ENCODE measurements around the gene MRS2.

DNA sequence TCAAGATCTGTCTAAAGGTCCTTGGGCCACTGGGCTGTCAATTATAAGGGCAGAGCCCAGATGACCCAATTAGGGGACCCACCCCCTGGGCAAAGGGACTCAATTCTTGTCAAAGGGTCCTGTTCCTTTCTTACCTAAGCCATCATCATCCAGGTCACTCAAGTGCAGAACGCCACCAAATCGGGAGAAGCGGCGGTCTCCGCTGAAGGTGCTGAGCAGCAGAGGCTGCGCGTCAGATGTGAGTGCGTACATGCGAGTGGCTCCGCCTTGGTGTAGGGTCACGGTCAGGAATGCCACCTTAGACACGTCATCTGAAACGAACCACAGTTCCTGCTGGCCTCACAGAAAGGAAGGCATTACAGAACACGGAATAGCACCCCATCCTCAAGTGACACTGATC lies 34.2 kb downstream of the MRS2 start:
- TF ChIP-seq, protein P1, sequence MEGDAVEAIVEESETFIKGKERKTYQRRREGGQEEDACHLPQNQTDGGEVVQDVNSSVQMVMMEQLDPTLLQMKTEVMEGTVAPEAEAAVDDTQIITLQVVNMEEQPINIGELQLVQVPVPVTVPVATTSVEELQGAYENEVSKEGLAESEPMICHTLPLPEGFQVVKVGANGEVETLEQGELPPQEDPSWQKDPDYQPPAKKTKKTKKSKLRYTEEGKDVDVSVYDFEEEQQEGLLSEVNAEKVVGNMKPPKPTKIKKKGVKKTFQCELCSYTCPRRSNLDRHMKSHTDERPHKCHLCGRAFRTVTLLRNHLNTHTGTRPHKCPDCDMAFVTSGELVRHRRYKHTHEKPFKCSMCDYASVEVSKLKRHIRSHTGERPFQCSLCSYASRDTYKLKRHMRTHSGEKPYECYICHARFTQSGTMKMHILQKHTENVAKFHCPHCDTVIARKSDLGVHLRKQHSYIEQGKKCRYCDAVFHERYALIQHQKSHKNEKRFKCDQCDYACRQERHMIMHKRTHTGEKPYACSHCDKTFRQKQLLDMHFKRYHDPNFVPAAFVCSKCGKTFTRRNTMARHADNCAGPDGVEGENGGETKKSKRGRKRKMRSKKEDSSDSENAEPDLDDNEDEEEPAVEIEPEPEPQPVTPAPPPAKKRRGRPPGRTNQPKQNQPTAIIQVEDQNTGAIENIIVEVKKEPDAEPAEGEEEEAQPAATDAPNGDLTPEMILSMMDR (IDR thresholded peaks at IDR 0.05): no peak
- TF ChIP-seq POLR2AphosphoS5 (IDR thresholded peaks at IDR 0.05) (no peak), POLR2A (IDR thresholded peaks at IDR 0.05; ENCODE audit: low read depth) (no peak), EP300 (IDR thresholded peaks at IDR 0.05) (no peak)
